GM21381 (cell line): ENCODE results near the gene CHN1.

Source experiments
- ATAC-seq: cut with Tn5 transposase; IDR thresholded peaks from one replicate; pipeline ENCODE4 v1.9.1; 2021; ENCODE audit warnings: mild to moderate bottlenecking, moderate library complexity; ENCODE audit not compliant: unreplicated experiment

The CHN1 gene

DNA sequence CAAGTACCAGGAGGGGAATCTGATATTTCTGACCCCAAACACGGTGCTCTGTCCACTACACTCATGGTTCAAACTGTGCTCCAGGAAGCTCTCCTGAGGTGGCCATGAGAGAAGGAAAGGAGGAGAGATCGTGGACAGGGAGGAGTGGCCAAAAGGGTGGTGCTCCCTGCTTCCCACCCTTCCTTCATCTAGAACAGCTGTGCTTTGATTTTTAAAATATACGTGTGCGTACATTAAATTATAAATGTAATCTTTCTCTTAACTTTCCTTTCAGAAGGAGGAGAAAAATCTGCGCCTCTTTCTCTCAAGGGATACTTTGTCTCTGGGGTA lies 232.7 kb downstream of the CHN1 start:
- no peak for ATAC-seq

DNA sequence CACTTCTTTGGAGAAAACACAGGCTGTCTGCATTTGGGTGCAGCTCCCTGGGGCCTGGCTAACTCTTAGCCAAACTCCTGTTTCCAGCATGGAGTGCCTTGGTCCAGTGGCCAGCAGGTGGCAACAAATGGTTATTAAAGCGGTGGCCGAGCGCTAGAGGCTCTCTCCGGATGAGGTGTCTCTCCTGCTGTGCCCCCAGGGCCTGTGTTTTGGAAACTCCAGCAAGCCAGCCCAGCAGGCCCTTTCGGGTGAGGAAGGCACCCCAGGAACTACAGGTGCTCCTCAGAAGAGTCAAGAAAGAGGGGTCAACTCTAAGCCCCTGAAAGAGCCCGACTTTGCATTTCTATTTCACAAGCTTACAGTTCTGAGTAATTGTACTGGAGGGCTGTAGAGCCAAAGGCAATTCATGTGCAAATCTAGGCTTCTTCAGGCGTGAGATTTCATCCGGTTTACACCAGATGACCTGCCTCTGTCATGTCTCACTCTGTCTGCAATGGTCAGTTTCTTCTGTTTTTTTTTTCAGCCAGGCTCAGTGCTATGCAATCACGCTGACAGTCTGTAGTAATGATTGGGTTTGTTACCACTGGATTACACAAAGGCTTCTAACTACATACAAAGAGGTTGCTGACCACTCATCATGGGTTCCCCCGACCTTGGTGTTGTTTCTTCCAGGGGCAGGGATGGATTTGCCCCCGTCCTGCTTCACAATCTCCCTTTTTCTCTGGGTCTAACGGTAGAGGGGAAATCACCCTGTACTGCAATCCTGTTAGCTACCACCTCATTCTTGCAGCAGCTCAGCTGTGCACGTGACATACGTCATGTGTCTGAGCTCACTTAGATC lies 233.3 kb downstream of the CHN1 start:
- peak; percentile 84 for ATAC-seq

GRCh38 chr2:174771136-174771535 lies 234.0 kb downstream of the CHN1 start:
- no peak for ATAC-seq

- no peak for ATAC-seq
Measured at GRCh38 chr2:174768557-174768956, 236.6 kb downstream of the CHN1 start.

DNA sequence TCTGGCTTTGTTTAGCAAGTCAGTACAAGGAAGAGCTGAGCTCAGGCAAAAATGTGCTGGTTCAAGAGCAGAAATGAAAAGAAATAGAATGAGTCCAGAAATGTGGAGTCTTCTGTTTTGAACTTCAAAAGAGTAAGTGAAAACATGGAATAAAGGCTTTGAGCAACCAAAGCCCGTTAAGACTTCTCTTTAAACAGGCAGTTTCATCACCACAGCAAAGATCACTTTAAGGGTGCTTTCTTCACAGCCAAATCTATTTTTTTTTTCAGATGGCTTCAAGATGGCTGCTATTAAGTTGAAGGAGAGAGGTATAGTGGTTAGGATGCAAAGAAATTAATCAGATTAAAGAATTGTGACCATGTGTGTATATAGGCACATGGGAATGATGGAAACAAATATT lies 238.9 kb downstream of the CHN1 start:
- ATAC-seq, result no peak

DNA sequence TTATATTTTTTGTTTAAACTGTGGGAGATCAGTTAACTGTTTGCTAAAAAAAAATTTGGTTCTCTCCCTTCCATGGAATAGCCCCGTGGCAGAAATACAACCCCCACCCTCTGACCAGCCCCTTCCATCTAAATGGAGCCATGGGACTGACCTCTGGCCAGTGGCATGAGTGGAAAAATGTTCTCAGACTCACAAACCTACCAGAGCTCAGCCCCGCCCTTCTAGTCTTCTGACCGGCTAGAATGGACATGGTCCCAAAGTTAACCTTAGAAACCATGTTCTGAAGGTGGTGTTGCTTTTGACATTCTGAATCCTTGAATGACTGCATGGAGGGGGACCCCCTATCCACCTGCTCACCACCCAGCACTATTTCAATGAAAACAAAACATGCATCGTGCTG lies 239.6 kb downstream of the CHN1 start:
- ATAC-seq, result no peak

GRCh38 chr2:174764280-174765255 lies 240.6 kb downstream of the CHN1 start, which contains the start of gene CHRNA1:
Gene CHRNA1 (minus strand): TSS chr2:174764472. CDS start chr2:174764394, 78 bp downstream.
- no peak for ATAC-seq

GRCh38 chr2:174763780-174764179 lies 241.4 kb downstream of the CHN1 start:
- ATAC-seq, result no peak

- ATAC-seq, result no peak
Measured at GRCh38 chr2:174762464-174762863, 242.7 kb downstream of the CHN1 start.

DNA sequence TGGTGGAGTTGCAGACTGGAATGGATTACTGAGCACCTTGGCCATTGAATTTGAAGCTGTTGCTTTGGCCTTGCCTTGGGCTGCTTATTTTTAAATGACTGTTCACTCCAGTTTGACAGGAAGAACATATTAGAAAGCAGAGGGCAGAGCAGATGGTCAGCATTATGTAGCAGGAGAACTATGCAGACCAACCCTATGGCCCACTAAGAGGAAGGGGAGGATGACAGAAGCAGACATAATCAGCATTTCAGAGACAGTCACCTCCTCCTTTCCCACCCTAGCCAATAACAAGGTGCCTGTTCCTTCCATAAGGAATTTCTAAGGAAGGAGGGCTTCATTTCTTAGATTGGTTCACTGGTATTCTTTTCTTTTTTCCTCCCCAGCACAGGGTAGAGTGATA lies 243.3 kb downstream of the CHN1 start:
- ATAC-seq, result no peak

DNA sequence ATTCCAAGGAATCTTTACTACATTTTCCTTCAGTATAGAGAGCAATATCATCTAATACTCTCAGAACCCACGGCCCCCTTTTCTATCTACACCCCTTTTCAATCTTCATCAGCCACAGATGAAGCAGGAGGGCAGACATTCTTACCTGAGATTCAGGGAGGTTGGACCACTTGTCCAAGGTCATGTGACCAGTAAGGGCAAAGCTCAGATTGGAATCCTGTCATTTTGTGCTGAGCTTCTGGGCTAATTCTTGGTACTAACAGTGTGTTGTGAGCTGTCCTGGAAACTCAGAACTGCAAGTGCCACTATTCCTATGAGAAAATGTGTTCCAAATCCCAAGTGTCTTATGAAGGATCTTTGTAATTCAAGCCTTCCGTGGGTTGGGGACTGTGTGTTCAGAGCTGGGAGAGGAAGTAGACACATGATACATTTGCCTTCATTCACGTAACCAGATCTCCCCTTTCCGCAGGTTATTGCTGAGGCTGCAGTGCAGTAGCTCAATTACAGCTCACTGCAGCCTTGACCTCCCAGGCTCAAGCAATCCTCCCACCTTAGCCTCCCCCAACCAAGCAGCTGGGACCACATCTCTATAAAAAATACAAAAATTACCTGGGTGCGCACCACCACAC lies 244.2 kb downstream of the CHN1 start:
- ATAC-seq, result no peak

- ATAC-seq, result no peak
Measured at GRCh38 chr2:174759381-174760065, 245.7 kb downstream of the CHN1 start.

DNA sequence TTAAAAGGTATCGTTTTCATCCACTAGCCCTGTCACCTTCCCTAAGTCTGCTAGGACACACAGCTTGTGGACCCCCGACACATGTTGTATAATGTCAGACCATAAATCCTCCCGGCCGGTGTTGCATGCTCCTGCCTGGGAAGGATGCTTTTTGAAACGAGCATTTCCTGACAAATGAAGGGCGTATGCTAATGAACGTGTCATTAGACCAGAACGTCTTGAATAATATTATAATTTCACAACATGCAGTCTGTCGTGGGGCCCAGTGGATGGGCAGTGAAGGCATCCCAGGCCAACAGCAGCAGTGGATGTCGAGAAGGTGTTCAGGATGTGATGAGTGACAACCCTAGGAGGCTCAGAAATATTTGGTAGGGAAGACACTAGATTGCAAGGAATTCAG lies 248.4 kb downstream of the CHN1 start:
- no peak for ATAC-seq

- peak; percentile 14 for ATAC-seq
Measured at GRCh38 chr2:174753038-174753633, 252.0 kb downstream of the CHN1 start.

- peak; percentile 74 for ATAC-seq
Measured at GRCh38 chr2:174752403-174753037, 252.7 kb downstream of the CHN1 start.

- ATAC-seq, result peak; percentile 43
Measured at GRCh38 chr2:174750923-174751441, 254.2 kb downstream of the CHN1 start.

DNA sequence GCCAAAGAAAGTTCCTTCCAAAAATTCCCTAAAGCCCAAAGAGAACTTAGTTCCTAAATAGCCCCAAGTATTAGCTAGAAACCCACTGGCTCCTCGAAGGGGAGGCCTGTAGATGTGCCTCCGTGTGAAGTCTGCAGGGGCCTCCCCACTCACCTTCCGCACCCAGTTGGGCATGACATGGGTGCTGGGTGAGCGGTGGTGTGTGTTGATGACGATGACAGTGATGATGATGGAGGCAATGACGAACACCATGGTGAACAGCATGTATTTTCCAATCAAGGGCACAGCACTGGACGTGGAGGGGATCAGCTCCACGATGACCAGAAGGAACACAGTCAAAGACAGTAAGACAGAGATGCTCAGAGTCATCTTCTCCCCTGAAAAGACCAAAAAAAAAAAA lies 255.4 kb downstream of the CHN1 start:
- ATAC-seq, result no peak

- no peak for ATAC-seq
Measured at GRCh38 chr2:174748948-174749347, 256.2 kb downstream of the CHN1 start.
